SK-MEL-5 (cell line): ENCODE results near the gene SLC2A10. TPM values are rescaled to one million over a fixed set of nuclear protein-coding genes. Genes with fewer than 3 reads are reported as not detected.

ENCODE experiments used
- DNase-seq: peaks from one replicate; pipeline ENCODE4 v3.0.0-alpha.2; 2016; ENCODE audit warnings: low read depth, low spot score
- in situ Hi-C: cut with HindIII; loops from 2 replicates; pipeline ENCODE4 v1.10.0; 2016; ENCODE audit warnings: low sequenced_read_pairs, high pct_unique_total_duplicates, low pct_unique_long_range_greater_than_20kb
- total RNA-seq: library from RNA; depleted of rRNA; stranded (reverse); fragments of >200 nt; shearing (Covaris generic); gene quantifications from 2 replicates; pipeline ENCODE4 v1.2.3, GENCODE V29; 2014

SLC2A10 gene
- total RNA-seq, 1 experiment from 2014 or later: 8.8 TPM

DNA sequence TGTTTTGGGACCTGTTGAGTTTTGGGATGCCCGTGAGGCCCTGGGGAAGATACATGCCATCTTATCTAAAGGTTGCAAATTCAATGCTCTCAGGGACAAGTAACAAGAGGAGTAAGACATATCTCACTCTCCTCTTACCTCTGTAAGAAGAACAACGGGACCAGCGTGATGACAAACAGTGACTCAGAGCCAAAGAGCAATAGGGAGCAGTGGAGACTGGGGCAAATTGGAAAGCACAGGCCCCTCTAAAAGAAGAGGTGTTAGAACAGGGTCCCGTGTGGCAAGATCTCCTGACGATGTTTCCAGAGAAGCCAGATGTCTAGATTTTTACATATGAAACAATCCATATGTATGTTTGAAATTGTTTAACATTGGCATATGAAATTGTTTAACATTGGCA is 31.8 kb upstream of the SLC2A10 start:
- in situ Hi-C loops: loop anchor here (25.0 kb wide), 1 partner anchor 140 kb away; no protein-coding TSS in a partner anchor
- DNase-seq: no peak

DNA sequence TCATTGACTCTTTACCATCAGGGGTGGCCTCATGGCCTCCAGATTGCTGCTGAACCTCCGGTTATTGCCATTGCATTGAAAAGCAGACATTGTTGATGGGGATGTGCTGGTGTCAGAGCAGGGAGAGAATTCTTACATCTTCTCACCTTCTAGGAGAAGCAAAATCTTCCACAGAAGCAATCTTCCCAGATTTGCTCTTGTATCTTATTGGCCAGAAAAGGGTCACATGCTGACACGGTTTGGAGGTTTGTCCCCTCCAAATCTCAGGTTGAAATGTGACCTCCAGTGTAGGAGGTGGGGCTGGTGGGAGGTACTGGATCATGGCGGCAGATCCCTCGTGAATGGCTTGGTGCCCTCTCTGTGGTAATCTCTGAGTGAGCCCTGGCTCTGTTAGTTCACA is 30.9 kb upstream of the SLC2A10 start:
- in situ Hi-C loops: loop anchor here (25.0 kb wide), 1 partner anchor 141 kb away; no protein-coding TSS in a partner anchor
- DNase-seq: no peak

- DNase-seq: no peak
- in situ Hi-C loops: loop anchor here (25.0 kb wide), 1 partner anchor 143 kb away; no protein-coding TSS in a partner anchor
These were observed 28.8 kb upstream of the SLC2A10 start for GRCh38 chr20:46680684-46681031.

DNA sequence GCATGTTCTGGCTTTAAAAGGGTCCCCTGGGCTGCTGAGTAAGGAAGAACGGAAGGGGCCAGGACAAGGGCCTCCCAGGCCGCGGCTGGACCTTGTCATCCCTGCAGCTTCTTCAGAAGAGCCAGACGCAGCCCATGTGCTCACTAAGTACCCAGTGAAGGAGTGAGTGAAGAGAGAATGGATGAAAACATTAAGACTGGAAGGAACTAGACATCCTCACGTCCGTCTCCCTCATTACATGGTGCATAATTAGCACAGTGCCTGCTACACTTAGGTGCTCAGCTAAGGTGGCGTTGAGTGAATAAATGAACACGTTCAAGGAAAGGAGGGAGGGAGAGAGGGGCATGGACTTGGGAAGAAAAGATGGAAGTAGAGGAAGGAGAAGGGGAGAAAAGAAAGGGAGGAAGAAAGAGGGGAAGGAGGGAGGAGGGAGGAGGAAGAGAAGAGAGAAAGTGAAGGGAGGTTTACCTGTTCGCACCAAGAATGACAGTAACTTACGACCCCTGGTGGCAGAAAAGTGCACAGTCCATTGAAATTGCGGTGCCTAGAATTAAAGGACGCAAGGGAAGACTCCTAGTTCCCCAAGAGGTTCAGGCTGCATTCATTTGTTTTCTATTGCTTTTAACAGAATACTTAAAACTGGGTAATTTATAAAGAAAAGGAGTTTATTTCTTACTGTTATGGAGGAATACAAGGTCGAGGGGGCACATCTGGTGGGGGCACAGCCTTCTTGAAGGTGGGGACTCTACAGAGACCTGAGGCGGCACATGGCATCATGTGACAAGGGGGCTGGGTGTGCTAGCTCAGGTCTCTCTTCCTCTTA is 28.2 kb upstream of the SLC2A10 start:
- DNase-seq: peak; percentile 79
- in situ Hi-C loops: loop anchor here (25.0 kb wide), 1 partner anchor 144 kb away; no protein-coding TSS in a partner anchor

DNA sequence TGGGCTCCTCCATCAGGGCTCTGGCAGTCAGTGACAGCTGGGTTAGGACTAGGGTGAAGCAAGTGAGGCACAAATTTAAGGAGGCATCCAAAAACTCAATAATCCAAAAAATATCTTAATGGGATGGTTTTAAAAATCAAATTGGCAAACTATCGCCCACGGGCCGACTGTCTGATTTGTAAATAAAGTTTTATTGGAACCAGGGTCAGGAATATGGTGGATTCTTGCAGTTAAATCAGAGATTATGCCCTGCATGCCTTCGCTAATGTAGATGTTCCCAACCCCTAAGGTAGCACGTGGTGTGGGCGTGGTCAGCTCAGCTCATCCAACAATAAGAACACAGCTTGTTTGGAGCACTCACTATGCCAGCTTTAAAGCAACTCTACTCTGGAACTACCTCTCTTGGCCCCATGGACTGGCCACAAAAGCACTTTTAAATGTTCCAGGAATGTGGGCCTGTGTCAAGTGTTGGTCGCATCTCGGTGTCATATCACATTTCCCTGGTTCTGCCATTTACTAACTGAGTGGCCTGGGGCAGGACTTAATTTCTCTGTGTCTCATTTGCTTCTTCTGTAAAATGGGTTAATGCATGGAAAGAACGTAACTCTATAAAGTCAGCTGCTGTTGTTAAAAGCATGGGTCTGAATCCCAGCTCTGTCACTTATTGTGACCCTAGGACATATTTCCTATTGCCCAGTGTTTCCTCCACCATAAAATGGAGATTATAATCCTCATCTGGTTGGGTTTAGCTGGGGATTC is 27.2 kb upstream of the SLC2A10 start:
- in situ Hi-C loops: loop anchor here (25.0 kb wide), 1 partner anchor 145 kb away; no protein-coding TSS in a partner anchor

GRCh38 chr20:46683011-46683667 is 26.3 kb upstream of the SLC2A10 start:
- in situ Hi-C loops: loop anchor here (25.0 kb wide), 1 partner anchor 146 kb away; no protein-coding TSS in a partner anchor
- no peak for DNase-seq

More for the DNA sequence above, 27.2 kb upstream of the SLC2A10 start:
- peak; percentile 64 for DNase-seq

DNA sequence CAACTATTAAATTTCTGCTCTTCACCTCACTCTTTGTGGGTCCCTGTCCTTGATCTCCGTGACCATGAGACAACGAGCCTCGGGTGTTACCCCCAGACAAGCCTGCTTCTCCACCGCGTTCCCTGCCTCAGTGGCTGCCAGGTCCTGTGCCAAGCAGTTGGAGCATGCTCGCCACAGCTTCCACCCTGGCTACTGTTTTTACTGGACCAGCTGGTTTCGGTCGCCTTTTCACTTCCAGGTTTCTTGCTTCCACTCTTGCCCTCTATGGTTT is 25.8 kb upstream of the SLC2A10 start:
- in situ Hi-C loops: loop anchor here (25.0 kb wide), 1 partner anchor 146 kb away; no protein-coding TSS in a partner anchor
- no peak for DNase-seq

GRCh38 chr20:46683939-46684750 is 25.3 kb upstream of the SLC2A10 start:
- DNase-seq: peak; percentile 92
- in situ Hi-C loops: loop anchor here (25.0 kb wide), 1 partner anchor 147 kb away; no protein-coding TSS in a partner anchor

- peak; percentile 46 for DNase-seq
- in situ Hi-C loops: loop anchor here (25.0 kb wide), 1 partner anchor 151 kb away; no protein-coding TSS in a partner anchor
These were observed 21.0 kb upstream of the SLC2A10 start for GRCh38 chr20:46688151-46689081.

DNA sequence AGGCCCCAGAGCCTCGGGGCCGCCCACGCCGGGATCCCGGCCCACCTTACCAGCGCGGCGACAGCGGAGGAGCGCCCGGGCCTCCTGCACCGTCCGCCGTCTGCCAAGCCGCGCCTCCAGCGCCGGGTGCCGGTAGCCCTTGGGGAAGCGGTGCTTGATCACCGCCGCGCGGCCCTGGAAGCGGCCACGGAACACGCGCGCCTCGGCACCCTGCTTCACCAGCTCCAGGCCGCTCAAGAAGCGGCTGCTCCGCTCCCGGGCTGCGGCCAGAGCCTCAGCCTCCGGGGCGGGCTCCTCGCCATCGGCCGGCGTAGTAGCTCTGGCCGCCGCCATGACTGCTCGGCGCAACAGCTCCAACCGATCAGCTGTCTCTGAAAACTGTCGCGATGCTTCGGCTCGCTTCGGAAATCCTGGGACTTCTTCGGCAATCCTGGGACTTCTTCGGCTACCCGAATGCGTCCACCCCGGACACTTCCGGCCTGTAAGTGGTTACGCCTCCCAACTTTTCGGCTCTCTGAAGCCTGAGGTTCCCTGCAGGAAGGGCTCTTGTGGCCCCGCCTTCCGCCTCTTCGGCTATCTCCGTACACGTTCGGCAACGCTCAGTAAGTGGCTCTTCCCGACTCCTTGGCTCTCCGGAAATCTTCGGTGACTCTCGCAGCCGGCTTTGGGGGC is 20.2 kb upstream of the SLC2A10 start, which contains the start of gene TP53RK:
TP53RK (minus strand) TSS at position 363 of the 672 bp plus-strand sequence; CDS start at position 333, 30 bp downstream.
- DNase-seq: peak; percentile 100
- in situ Hi-C loops: loop anchor here (25.0 kb wide), 1 partner anchor 152 kb away; no protein-coding TSS in a partner anchor

GRCh38 chr20:46689754-46690085 is 19.7 kb upstream of the SLC2A10 start:
- in situ Hi-C loops: loop anchor here (25.0 kb wide), 1 partner anchor 152 kb away; no protein-coding TSS in a partner anchor

DNA sequence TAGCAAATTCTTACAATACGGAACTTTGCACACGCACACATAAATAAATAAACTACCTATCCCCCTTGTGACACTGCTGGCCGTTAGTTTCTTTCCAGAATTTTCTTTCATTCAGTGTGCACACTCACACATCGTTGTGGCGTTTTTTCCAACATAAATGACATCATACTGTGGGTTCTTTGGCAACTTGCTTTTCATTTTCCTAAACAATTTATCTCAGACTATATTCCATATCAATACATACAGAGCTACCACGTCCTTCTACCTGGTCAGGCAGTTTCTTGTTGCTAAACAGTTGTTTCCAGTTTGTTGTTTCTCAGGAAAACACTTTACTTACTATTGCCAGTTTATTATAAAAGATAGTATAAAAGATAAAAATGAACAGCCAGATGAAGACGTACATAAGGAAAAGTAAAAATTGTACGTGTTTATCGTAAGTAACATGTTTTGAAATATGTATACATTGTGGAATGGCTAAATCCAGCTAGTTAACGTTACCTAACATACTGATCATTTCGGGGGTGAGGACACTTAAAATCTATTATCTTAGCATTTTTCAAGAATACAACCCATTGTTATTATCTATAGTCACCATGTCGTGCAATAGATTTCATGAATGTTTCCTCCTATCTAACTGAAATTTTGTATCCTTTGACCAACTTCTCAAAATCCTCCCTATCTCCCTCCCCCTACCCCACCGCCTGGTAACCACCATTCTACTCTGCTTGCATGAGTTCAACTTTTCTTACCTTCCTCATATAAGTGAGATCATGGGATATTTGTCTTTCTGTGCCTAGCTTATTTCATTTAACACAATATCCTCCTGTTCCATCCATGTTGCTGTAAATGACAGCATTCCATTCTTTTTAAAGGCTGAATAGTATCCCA is 19.0 kb upstream of the SLC2A10 start:
- DNase-seq: no peak
- in situ Hi-C loops: loop anchor here (25.0 kb wide), 1 partner anchor 153 kb away; no protein-coding TSS in a partner anchor

More at GRCh38 chr20:46689754-46690085, 19.7 kb upstream of the SLC2A10 start:
- no peak for DNase-seq

- DNase-seq: no peak
- in situ Hi-C loops: loop anchor here (25.0 kb wide), 1 partner anchor 154 kb away; no protein-coding TSS in a partner anchor
These were observed 18.3 kb upstream of the SLC2A10 start for GRCh38 chr20:46691196-46691595.

DNA sequence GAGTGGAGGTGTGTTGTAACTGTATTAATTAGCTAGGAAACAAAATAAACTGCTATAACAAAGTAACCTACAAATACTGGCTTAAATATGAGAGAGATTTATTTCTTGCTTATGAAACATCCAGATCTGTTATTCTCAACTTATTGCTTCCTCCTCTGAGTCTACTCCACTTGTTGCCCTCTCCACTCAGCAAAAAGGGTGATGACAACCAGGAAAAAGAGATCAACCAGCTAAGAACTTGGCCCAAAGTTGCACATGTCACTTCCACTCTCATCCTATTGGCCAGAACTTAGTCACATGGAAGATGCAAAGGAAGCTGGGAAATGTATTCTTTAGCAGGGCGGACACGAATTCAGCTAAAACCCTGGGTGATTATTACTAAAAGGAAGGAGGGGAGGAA is 15.0 kb upstream of the SLC2A10 start:
- DNase-seq: peak; percentile 65
- in situ Hi-C loops: loop anchor here (25.0 kb wide), 1 partner anchor 157 kb away; no protein-coding TSS in a partner anchor
